HEK293T (cell line): ENCODE data around the gene NUTF2.

ENCODE experiments used
- BHLHE40 ChIP-seq: fragments of 450-650 bp; IDR thresholded peaks from 2 replicates; pipeline ENCODE4 v1.6.1; 2016; ENCODE audit warnings: mild to moderate bottlenecking, moderate library complexity, borderline replicate concordance
- CTBP1 ChIP-seq: fragments of 450-650 bp; IDR thresholded peaks from 2 replicates; pipeline ENCODE4 v1.6.1; 2016; ENCODE audit warnings: borderline replicate concordance
- FOXA1 ChIP-seq: fragments of 450-650 bp; IDR thresholded peaks from 2 replicates; pipeline ENCODE4 v1.6.1; 2016; ENCODE audit warnings: mild to moderate bottlenecking
- FOXM1 ChIP-seq: fragments of 450-650 bp; IDR thresholded peaks from 2 replicates; pipeline ENCODE4 v1.6.1; 2017; ENCODE audit warnings: mild to moderate bottlenecking, borderline replicate concordance
- HDGF ChIP-seq: fragments of 450-650 bp; IDR thresholded peaks from 2 replicates; pipeline ENCODE4 v1.6.1; 2017; ENCODE audit warnings: antibody characterized with exemption, borderline replicate concordance
- L3MBTL2 ChIP-seq: fragments of 450-650 bp; conservative IDR thresholded peaks from 2 replicates; pipeline ENCODE4 v1.6.1; 2016; ENCODE audit warnings: mild to moderate bottlenecking
- NFRKB ChIP-seq: fragments of 450-650 bp; IDR thresholded peaks from 2 replicates; pipeline ENCODE4 v1.6.1; 2016; ENCODE audit warnings: mild to moderate bottlenecking, moderate library complexity
- PKNOX1 ChIP-seq: fragments of 450-650 bp; IDR thresholded peaks from 2 replicates; pipeline ENCODE4 v1.6.1; 2016
- SUZ12 ChIP-seq: fragments of 450-650 bp; IDR thresholded peaks from 2 replicates; pipeline ENCODE4 v1.6.1; 2016; ENCODE audit warnings: mild to moderate bottlenecking
- ZNF384 ChIP-seq: fragments of 450-650 bp; IDR thresholded peaks from 2 replicates; pipeline ENCODE4 v1.6.1; 2016

- TF ChIP-seq SUZ12 (no peak), PKNOX1 (no peak), L3MBTL2 (no peak), FOXM1 (no peak), BHLHE40 (no peak), NFRKB (no peak), CTBP1 (no peak), HDGF (no peak), ZNF384 (no peak), FOXA1 (no peak)
These were observed 1.3 kb upstream of the NUTF2 start for GRCh38 chr16:67845291-67846062.
